HepG2 (cell line): ENCODE results near the gene ETV3L. TPM values are rescaled to one million over a fixed set of nuclear protein-coding genes. Genes with fewer than 3 reads are reported as not detected.

Source experiments
- ELF3 ChIP-seq: IDR thresholded peaks from 2 replicates; pipeline ENCODE4 v1.6.1; 2016; ENCODE audit warnings: missing genetic modification reagents, missing compliant biosample characterization
- FOSL2 ChIP-seq: sonication (generic); formaldehyde crosslinking; IDR thresholded peaks from 2 replicates; pipeline ENCODE4 v1.4.0; 2020; ENCODE audit warnings: missing genetic modification reagents
- GTF2F1 ChIP-seq: fragments of 150-350 bp; IDR thresholded peaks from 2 replicates; pipeline ENCODE4 v1.6.1; 2014; ENCODE audit warnings: low read length
- GTF3A ChIP-seq: sonication (generic); formaldehyde crosslinking; conservative IDR thresholded peaks from 2 replicates; pipeline ENCODE4 v1.4.0; 2020; ENCODE audit warnings: mild to moderate bottlenecking, missing genetic modification reagents
- KLF15 ChIP-seq: sonication (generic); formaldehyde crosslinking; IDR thresholded peaks from 2 replicates; pipeline ENCODE4 v1.8.1; 2023; ENCODE audit warnings: borderline replicate concordance, mild to moderate bottlenecking, inconsistent platforms, missing genetic modification reagents, mixed read lengths
- MTF1 ChIP-seq: sonication (generic); formaldehyde crosslinking; IDR thresholded peaks from 2 replicates; pipeline ENCODE4 v1.5.0; 2020; ENCODE audit warnings: missing genetic modification reagents
- NRL ChIP-seq: sonication (generic); formaldehyde crosslinking; IDR thresholded peaks from 2 replicates; pipeline ENCODE4 v1.5.0; 2020; ENCODE audit warnings: missing genetic modification reagents, mild to moderate bottlenecking, moderate library complexity, borderline replicate concordance
- RBFOX2 ChIP-seq: fragments of 200-400 bp; formaldehyde crosslinking; IDR thresholded peaks from 2 replicates; pipeline ENCODE4 v1.6.1; 2017; ENCODE audit warnings: low read depth, mild to moderate bottlenecking, low read length
- REPIN1 ChIP-seq: sonication (generic); formaldehyde crosslinking; IDR thresholded peaks from 2 replicates; pipeline ENCODE4 v1.8.0; 2022; ENCODE audit warnings: missing genetic modification reagents, low read depth, mild to moderate bottlenecking, borderline replicate concordance
- SALL2 ChIP-seq: sonication (generic); formaldehyde crosslinking; IDR thresholded peaks from 2 replicates; pipeline ENCODE4 v1.8.1; 2023; ENCODE audit warnings: mild to moderate bottlenecking, missing genetic modification reagents, inconsistent platforms
- THRA ChIP-seq: sonication (generic); formaldehyde crosslinking; IDR thresholded peaks from 2 replicates; pipeline ENCODE4 v1.4.0; 2020; ENCODE audit warnings: missing genetic modification reagents, borderline replicate concordance
- ZBTB7B ChIP-seq: sonication (generic); formaldehyde crosslinking; IDR thresholded peaks from 2 replicates; pipeline ENCODE4 v1.4.0; 2020; ENCODE audit warnings: missing genetic modification reagents
- ZFP36L2 ChIP-seq: sonication (generic); formaldehyde crosslinking; IDR thresholded peaks from 2 replicates; pipeline ENCODE4 v1.4.0; 2020; ENCODE audit warnings: missing genetic modification reagents
- ZFYVE20 ChIP-seq: sonication (generic); formaldehyde crosslinking; IDR thresholded peaks from 2 replicates; pipeline ENCODE4 v1.8.0; 2023; ENCODE audit warnings: low read depth, mild to moderate bottlenecking, moderate library complexity, missing genetic modification reagents, borderline replicate concordance
- ZNF432 ChIP-seq: sonication (generic); formaldehyde crosslinking; IDR thresholded peaks from 2 replicates; pipeline ENCODE4 v1.5.0; 2020; ENCODE audit warnings: missing genetic modification reagents, mild to moderate bottlenecking, borderline replicate concordance
- ZNF564 ChIP-seq: sonication (generic); formaldehyde crosslinking; IDR thresholded peaks from 2 replicates; pipeline ENCODE4 v1.8.1; 2023; ENCODE audit warnings: mild to moderate bottlenecking, missing genetic modification reagents
- ZNF576 ChIP-seq: sonication (generic); formaldehyde crosslinking; IDR thresholded peaks from 2 replicates; pipeline ENCODE4 v1.4.0; 2020; ENCODE audit warnings: mild to moderate bottlenecking, missing genetic modification reagents
- ZNF616 ChIP-seq: sonication (generic); formaldehyde crosslinking; IDR thresholded peaks from 2 replicates; pipeline ENCODE4 v1.5.0; 2020; ENCODE audit warnings: low read depth, mild to moderate bottlenecking, missing genetic modification reagents
- polyA plus RNA-seq, 8 experiments: library from polyadenylated mRNA; depleted of rRNA in 3 of 8; stranded (reverse) in 7 of 8; unstranded in 1 of 8; fragments of >200 nt; fragmentation: Illumina TruSeq in 4 of 8; extraction: Trizol in 4 of 8; gene quantifications; 2 replicates each; pipeline versions ENCODE4 v1.2.1 to v1.2.3, GENCODE V29; 2011 to 2016; ENCODE audit warnings: low read depth in 4 of 8, missing spikeins in 1 of 8, mixed read lengths in 1 of 8; ENCODE audit not compliant: insufficient read depth in 1 of 8
- total RNA-seq, 5 experiments: library from RNA; depleted of rRNA; stranded (reverse); fragments of >200 nt; fragmentation: Illumina TruSeq; extraction: Trizol; gene quantifications; 2 replicates each; pipeline ENCODE4 v1.2.3, GENCODE V29; 2016; ENCODE audit warnings: low read depth in 1 of 5
- TF ChIP-seq, protein P1 (sequence below): sonication (generic); formaldehyde crosslinking; IDR thresholded peaks from 2 replicates; pipeline ENCODE4 v1.4.0; 2020; ENCODE audit warnings: low read depth, mild to moderate bottlenecking, missing genetic modification reagents
- TF ChIP-seq, protein P2 (sequence below): sonication (generic); formaldehyde crosslinking; IDR thresholded peaks from 2 replicates; pipeline ENCODE4 v1.4.0; 2020; ENCODE audit warnings: missing genetic modification reagents, mild to moderate bottlenecking, borderline replicate concordance
- TF ChIP-seq, protein P3 (sequence below): sonication (generic); formaldehyde crosslinking; IDR thresholded peaks from 2 replicates; pipeline ENCODE4 v1.8.1; 2023; ENCODE audit warnings: mild to moderate bottlenecking, missing genetic modification reagents, borderline replicate concordance

Gene ETV3L
- total and polyA plus RNA-seq, 2 of the 13 experiments (the other 11 are each of a cell fraction or from before 2014, with no cell fraction given): not detected

DNA sequence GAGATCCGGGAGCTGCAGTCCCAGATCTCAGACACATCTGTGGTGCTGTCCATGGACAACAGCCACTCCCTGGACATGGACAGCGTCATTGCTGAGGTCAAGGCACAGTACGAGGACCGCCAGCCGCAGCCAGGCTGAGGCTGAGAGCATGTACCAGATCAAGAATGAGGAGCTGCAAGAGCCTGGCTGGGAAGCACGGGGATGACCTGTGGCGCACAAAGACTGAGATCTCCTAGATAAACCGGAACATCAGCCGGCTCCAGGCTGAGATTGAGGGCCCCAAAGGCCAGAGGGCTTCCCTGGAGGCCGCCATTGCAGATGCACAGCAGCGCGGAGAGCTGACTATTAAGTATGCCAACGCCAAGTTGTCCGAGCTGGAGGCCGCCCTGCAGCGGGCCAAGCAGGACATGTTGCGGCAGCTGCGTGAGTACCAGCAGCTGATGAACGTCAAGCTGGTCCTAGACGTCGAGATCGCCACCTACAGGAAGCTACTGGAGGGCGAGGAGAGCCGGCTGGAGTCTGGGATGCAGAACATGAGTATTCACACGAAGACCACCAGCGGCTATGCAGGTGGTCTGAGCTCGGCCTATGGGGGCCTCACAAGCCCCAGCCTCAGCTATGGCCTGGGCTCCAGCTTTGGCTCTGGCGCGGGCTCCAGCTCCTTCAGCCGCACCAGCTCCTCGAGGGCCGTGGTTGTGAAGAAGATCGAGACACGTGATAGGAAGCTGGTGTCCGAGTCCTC, 25.5 kb downstream of the ETV3L start (continued):
- TF ChIP-seq GTF3A (CRISPR knock-in tag) (no peak), MTF1 (CRISPR knock-in tag) (no peak), REPIN1 (CRISPR knock-in tag) (peak; percentile 57; the same call in 1 of the 2 replicates), ZNF616 (0 out of 2 replicates have a peak, but pooled peaks have one; percentile 39), SALL2 (CRISPR knock-in tag) (no peak), ELF3 (CRISPR knock-in tag) (0 out of 2 replicates have a peak, but pooled peaks have one; percentile 24), THRA (CRISPR knock-in tag) (no peak), FOSL2 (CRISPR knock-in tag) (no peak), GTF2F1 (no peak), NRL (0 out of 2 replicates have a peak, but pooled peaks have one; percentile 54), ZNF576 (CRISPR knock-in tag) (no peak), ZFYVE20 (CRISPR knock-in tag) (no peak), ZNF564 (CRISPR knock-in tag) (no peak), ZBTB7B (peak; percentile 90), RBFOX2 (no peak), ZNF432 (CRISPR knock-in tag) (no peak), ZFP36L2 (CRISPR knock-in tag) (no peak), KLF15 (CRISPR knock-in tag) (no peak)
- TF ChIP-seq, protein P1, sequence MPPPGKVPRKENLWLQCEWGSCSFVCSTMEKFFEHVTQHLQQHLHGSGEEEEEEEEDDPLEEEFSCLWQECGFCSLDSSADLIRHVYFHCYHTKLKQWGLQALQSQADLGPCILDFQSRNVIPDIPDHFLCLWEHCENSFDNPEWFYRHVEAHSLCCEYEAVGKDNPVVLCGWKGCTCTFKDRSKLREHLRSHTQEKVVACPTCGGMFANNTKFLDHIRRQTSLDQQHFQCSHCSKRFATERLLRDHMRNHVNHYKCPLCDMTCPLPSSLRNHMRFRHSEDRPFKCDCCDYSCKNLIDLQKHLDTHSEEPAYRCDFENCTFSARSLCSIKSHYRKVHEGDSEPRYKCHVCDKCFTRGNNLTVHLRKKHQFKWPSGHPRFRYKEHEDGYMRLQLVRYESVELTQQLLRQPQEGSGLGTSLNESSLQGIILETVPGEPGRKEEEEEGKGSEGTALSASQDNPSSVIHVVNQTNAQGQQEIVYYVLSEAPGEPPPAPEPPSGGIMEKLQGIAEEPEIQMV (CRISPR knock-in tag): no peak
- TF ChIP-seq, protein P2, sequence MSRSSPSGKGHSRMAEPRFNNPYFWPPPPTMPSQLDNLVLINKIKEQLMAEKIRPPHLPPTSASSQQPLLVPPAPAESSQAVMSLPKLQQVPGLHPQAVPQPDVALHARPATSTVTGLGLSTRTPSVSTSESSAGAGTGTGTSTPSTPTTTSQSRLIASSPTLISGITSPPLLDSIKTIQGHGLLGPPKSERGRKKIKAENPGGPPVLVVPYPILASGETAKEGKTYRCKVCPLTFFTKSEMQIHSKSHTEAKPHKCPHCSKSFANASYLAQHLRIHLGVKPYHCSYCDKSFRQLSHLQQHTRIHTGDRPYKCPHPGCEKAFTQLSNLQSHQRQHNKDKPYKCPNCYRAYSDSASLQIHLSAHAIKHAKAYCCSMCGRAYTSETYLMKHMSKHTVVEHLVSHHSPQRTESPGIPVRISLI (CRISPR knock-in tag): no peak
- TF ChIP-seq, protein P3, sequence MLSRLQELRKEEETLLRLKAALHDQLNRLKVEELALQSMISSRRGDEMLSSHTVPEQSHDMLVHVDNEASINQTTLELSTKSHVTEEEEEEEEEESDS: no peak
